ENCODE data around the gene ZNF317.

GRCh38 chr19:9166846-9167245 is 26.6 kb downstream of the ZNF317 start:
- no peak for TF ChIP-seq CTCF (IDR thresholded peaks at IDR 0.05)
- TF ChIP-seq EZH2 (IDR thresholded peaks at IDR 0.05): no peak
- no peak for TF ChIP-seq EZH2phosphoT487 (IDR thresholded peaks at IDR 0.05)

Data from neural progenitor cell (in vitro differentiated cells).